NOMO-1 (cell line): ENCODE data around the gene PSMB3.

Source experiments
- DNase-seq, 2 experiments: peaks; one replicate each; lab custom pipeline; 2025; ENCODE audit not compliant: unreplicated experiment in 2 of 2; lab: John Stamatoyannopoulos, UW

The PSMB3 gene

GRCh38 chr17:38752308-38753070 is at the start of gene PSMB3:
PSMB3 (plus strand) TSS chr17:38752741; CDS start chr17:38752827, 86 bp downstream.
- peak; percentile 99 to 100 for DNase-seq

DNA sequence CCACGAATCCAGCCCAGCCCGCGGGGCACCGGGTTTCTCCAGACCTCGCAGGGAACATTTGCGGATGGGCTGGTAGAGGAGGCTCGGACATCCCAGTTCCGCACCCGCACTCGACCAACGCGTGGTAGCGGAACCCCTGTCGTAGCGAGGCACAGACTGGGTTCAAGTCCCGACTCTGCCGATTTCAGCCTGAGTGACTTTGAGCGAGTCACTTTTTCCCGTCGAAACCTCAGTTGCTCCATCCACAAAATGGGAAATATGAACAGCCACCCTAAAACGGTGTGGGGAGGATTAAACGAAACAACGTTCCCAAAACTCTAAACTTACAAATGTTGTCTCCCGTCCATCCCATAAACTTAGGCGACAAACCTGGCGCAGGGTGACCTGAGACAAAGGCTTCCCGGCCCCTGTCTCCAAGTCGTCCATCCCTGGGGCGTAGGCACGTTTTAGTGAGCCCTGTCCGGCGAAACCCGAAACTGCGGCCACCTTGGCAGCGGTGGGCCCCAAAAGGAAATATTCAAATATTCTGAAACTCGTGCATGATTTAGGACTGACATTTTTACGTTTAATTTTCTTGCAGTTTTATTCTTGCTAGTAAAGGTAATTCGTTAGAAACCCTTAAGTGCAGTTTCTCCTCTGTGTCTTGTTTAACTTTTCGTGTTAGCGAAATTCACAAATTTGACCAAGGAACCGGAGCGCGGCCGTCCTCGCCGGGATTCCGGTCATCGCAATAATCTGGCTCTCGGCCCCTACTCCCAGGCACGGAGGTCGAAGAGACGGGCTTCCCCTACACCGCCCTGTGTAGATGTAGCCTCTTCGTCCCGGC is 49.4 kb upstream of the PSMB3 start:
- no peak for DNase-seq

- DNase-seq, result peak; percentile 64 to 78
Measured at GRCh38 chr17:38703742-38704605, 48.6 kb upstream of the PSMB3 start.

- DNase-seq, result peak; percentile 75 to 76
Measured at GRCh38 chr17:38704606-38705522, 47.7 kb upstream of the PSMB3 start, which contains the start of gene MLLT6. MLLT6 (plus strand) TSS chr17:38705273; CDS start chr17:38705633, 360 bp downstream.

DNA sequence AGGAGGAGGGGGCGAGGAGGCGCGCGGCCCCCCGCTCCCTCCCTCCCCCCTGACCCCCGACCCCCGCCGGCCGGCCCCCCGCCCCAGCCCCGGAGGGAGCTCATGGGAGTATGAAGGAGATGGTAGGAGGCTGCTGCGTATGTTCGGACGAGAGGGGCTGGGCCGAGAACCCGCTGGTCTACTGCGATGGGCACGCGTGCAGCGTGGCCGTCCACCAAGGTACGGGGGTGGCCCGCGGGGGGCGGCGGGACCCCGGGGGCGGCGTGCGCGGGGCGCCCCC is 47.1 kb upstream of the PSMB3 start:
- DNase-seq, result no peak

GRCh38 chr17:38705803-38706504 is 46.6 kb upstream of the PSMB3 start:
- DNase-seq, result no peak

GRCh38 chr17:38706505-38707216 is 45.9 kb upstream of the PSMB3 start:
- no peak for DNase-seq

- no peak for DNase-seq
Measured at GRCh38 chr17:38707678-38708351, 44.7 kb upstream of the PSMB3 start.

- no peak for DNase-seq
Measured at GRCh38 chr17:38709104-38709820, 43.3 kb upstream of the PSMB3 start.

GRCh38 chr17:38709864-38710603 is 42.5 kb upstream of the PSMB3 start:
- DNase-seq, result no peak

GRCh38 chr17:38710604-38710962 is 42.0 kb upstream of the PSMB3 start:
- no peak for DNase-seq

DNA sequence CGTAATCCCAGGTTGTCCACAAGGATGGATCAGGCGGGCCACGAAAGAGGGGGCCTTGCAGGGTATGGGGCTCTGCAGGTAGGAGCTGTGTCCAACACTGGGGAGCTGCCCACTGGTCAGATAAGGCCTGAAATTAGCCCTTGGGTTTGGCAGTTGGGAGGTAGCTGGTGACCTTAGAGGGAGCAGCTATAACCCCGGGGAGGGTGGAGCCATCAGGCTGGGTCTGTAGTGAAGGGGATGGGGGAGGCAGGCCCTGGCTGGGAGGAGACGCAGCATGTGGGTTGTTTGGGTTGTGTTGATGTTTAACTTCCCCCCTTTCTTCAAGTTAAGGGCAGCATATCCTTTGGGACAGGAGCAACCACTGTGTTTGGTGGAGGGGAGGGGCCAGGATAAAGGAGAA is 41.6 kb upstream of the PSMB3 start:
- DNase-seq, result no peak

DNA sequence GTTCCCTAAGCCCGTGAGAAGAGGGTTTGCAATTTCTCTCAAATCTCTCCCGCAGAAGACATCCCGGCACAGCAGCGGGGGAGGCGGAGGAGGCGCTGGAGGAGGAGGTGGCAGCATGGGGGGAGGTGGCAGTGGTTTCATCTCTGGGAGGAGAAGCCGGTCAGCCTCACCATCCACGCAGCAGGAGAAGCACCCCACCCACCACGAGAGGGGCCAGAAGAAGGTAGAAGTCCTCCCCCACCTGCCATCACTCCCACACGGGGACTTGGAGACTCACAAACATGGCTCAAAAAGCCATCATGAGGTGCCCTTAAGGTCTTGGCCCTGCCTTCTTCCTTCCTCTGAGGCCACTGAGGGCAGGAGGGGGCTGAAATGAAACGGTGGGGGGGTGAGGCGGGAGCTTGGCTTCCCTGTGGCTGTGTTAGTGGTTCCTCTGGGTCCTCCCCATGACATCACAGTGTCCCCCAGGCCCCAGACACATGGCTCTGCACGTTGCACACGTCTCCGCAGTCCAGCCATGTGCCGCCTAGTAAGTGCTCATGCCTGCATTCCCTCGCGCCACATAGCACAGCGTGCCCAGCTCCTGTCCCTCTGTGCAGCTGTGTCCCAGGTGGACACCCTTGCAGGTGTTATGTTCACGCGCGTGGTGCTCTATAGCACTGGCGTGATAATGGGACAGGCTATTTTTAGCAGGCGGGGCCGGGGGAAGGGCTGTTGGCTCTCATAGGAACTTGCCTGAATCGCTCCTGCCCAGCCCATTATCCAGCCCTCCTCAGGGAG is 40.6 kb upstream of the PSMB3 start:
- DNase-seq, result no peak

- DNase-seq, result no peak
Measured at GRCh38 chr17:38712593-38712992, 39.9 kb upstream of the PSMB3 start.

DNA sequence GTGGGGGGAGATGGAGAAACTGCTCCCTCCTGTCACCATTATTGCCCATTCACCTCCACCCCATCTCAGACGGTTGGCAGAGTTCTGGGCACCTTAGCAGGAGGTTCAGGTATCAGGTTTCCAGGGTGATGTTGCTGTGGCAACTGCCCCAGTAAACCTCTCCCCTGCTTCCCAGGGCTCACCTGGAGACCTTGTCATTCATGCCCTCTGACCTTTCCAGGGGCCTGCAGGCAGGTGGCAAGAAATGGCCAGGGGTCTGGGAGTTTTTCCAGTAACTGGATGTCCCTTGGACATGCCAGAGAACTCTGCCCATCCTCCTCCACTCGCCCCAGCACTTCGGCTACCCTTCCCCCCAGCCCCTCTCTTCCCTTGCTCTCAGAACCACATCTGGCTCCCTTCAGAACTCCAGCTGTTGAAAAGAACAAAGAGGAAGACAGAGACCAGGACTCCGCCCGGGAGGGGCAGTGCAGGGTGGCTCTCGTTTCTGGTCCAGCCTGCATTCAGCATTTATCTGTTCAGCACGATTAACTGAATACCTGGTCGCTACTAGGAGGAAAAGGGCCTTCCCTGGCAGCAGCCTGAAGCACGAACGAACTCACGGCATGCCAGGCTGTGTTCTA is 39.0 kb upstream of the PSMB3 start:
- no peak for DNase-seq
